HUES6 (cell line): ENCODE results near the gene SLCO1B3.

Source experiments
- H3K27ac ChIP-seq: 2 replicates; pipeline ENCODE4 v1.7.0; 2013; ENCODE audit warnings: low read depth, mild to moderate bottlenecking, low read length, inconsistent platforms
- H3K27me3 ChIP-seq: 2 replicates; pipeline ENCODE4 v1.6.1; 2013; ENCODE audit warnings: low read length; ENCODE audit not compliant: control insufficient read depth, insufficient read depth
- H3K36me3 ChIP-seq: 2 replicates; pipeline ENCODE4 v1.6.1; 2013; ENCODE audit warnings: low read length; ENCODE audit not compliant: control insufficient read depth, insufficient read depth
- H3K4me1 ChIP-seq: 2 replicates; pipeline ENCODE4 v1.6.1; 2013; ENCODE audit warnings: low read length; ENCODE audit not compliant: control insufficient read depth, insufficient read depth
- H3K4me3 ChIP-seq: 2 replicates; pipeline ENCODE4 v1.5.1; 2013; ENCODE audit warnings: low read depth, low read length
- H3K9ac ChIP-seq: one replicate; pipeline ENCODE4 v1.6.1; 2013; ENCODE audit warnings: mild to moderate bottlenecking, low read length
- H3K9me3 ChIP-seq: 2 replicates; pipeline ENCODE4 v1.6.1; 2013; ENCODE audit warnings: low read depth, low read length; ENCODE audit not compliant: control insufficient read depth, insufficient read depth

The SLCO1B3 gene

DNA sequence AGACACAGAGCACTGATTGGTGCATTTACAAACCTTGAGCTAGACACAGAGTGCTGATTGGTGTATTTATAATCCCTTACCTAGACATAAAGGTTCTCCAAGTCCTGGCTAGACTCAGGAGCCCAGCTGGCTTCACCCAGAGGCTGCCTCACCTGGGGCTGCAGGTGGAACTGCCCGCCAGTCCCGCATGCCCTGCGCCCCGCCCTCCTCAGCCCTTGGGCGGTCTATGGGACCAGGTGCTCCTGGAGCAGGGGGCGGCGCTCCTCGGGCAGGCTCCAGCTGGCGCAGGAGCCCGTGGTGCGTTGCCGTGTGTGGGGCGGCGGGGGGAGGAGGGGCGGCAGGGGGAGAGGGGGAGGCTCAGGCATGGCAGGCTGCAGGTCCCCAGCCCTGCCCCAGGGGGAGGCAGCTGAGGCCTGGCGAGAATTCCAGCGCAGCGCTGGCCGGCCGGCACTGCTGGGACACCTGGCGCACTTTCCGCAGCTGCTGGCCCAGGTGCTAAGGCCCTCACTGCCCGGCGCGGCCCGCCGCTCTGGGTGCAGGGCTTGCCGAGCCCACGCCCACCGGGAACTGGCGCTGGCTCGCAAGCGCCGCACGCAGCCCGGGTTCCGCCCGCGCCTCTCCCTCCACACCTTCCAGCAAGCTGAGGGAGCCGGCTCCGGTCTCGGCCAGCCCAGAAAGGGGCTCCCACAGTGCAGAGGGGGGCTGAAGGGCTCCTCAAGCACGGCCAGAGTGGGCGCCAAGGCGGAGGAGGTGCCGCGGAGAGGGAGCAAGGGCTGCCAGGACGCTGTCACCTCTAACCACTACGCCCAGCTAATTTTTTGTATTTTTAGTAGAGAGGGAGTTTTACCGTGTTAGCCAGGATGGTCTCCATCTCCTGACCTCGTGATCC is 3.1 kb upstream of the SLCO1B3 start:
- no peaks in the 10 kb centered on the region for H3K4me1 ChIP-seq
- no peaks in the 10 kb centered on the region for H3K27me3 ChIP-seq
- H3K4me3 ChIP-seq, result no peak overlapping the region
- H3K36me3 ChIP-seq, result no peaks in the 10 kb centered on the region
- peaks cover 6% of the 10 kb centered on the region; the same call in 1 of the 2 replicates for H3K9me3 ChIP-seq
- no peak overlapping the region for H3K27ac ChIP-seq
- H3K9ac ChIP-seq, result no peak overlapping the region

DNA sequence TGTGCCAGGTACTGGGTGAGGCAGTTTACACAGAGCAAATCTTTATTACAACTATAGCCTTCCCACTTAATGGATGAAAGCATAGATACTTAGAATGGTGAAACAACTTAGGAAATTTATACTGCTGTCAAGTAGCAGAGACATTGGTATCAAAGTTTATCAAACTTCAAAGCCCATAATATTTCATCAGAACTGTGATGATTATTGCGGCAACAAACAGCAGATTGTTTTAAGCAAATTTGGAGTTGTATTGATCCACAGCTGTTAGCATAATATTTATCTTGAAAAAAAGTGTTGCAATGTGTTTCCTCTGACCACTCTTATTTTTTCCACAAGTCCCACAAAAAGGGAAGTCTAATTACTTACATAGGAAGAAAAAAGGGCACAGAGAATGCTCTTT is 2.0 kb upstream of the SLCO1B3 start:
- Histone ChIP-seq H3K27ac (no peak overlapping the region), H3K27me3 (no peaks in the 10 kb centered on the region), H3K4me3 (no peak overlapping the region)

DNA sequence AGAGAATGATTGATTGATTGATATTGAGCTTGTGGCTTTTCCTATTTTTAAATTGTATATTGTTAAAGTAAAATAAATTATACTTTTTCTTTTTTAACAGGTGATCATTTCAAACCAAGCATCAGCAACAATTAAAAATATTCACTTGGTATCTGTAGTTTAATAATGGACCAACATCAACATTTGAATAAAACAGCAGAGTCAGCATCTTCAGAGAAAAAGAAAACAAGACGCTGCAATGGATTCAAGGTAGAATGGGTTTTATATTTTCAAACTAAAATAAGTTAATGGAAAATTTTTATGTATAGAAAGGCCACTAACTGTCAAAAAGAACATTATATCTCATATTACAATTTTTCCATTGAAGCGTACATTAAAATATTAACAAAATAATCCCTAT is 5.1 kb downstream of the SLCO1B3 start:
- H3K27me3 ChIP-seq, result no peaks in the 10 kb centered on the region
- no peak overlapping the region for H3K27ac ChIP-seq
- H3K9me3 ChIP-seq, result no peaks in the 10 kb centered on the region
- no peak overlapping the region for H3K4me3 ChIP-seq
- H3K9ac ChIP-seq, result no peak overlapping the region
- H3K36me3 ChIP-seq, result no peaks in the 10 kb centered on the region
- no peaks in the 10 kb centered on the region for H3K4me1 ChIP-seq

More for the DNA sequence above, 2.0 kb upstream of the SLCO1B3 start:
- H3K9me3 ChIP-seq, result peaks cover 6% of the 10 kb centered on the region; the same call in 1 of the 2 replicates
- H3K9ac ChIP-seq, result no peak overlapping the region
- no peaks in the 10 kb centered on the region for H3K36me3 ChIP-seq
- no peaks in the 10 kb centered on the region for H3K4me1 ChIP-seq

DNA sequence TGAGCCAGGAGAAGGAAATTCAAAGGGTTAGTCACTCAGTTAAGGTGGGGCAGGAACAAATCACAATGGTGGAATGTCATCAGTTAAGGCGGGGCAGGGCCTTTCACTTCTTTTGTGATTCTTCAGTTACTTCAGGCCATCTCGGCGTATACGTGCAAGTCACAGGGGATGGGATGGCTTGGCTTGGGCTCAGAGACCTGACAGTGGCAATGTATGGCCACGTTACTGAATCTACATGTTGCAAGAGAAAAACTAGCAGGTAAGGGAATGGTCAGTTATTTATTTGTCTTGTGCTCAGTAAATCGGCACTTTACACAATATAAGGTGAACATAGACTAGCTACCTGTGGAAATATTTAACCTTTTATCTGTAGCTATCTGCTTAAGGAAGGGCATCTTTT is 11.9 kb downstream of the SLCO1B3 start:
- Histone ChIP-seq H3K27me3 (no peaks in the 10 kb centered on the region), H3K36me3 (no peaks in the 10 kb centered on the region), H3K4me3 (no peak overlapping the region), H3K4me1 (no peaks in the 10 kb centered on the region; the same call in 1 of the 2 replicates), H3K9me3 (peaks cover 9% of the 10 kb centered on the region), H3K9ac (no peak overlapping the region), H3K27ac (no peak overlapping the region)

DNA sequence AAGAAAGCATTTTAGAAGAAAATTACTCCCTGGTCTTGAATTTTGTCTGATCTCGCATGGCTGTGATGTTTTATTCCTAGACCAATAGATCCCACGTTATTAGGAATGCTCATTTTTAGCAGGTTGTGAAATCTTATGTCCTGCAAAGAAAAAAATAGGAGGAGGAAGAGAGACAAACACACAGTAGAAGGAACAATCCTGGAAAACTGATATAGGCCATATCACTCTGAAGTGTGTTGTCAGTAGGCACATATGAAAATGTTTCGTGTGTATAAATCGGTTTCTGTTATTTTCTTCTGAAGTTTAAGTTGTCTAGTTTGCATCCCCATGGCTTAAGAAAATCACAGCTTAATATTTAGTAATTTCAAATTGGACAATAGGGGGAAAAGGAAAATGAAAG is 12.4 kb downstream of the SLCO1B3 start:
- Histone ChIP-seq H3K4me1 (no peaks in the 10 kb centered on the region; the same call in 1 of the 2 replicates), H3K9me3 (peaks cover 9% of the 10 kb centered on the region), H3K4me3 (no peak overlapping the region), H3K36me3 (no peaks in the 10 kb centered on the region), H3K9ac (no peak overlapping the region), H3K27me3 (no peaks in the 10 kb centered on the region), H3K27ac (no peak overlapping the region)

DNA sequence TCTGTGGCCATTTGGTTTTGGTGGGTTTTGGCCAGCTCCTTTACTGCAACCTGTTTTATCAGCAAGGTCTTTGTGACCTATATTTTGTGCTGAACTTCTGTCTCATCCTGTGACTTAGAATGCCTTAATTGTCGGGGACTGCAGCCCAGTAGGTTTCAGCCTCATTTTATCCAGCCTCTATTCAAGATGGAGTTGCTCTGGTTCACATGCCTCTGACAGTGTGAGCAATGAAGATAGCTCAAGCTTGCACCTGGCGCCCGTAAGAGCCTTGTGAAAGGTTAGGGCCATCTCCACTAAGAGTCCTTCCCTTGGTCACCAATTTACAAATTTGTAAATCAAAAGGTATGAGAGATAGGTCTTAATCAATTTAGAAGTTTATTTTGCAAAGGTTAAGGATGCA is 19.4 kb downstream of the SLCO1B3 start:
- no peaks in the 10 kb centered on the region for H3K36me3 ChIP-seq
- no peak overlapping the region for H3K4me3 ChIP-seq
- no peaks in the 10 kb centered on the region for H3K27me3 ChIP-seq
- H3K9me3 ChIP-seq, result no peaks in the 10 kb centered on the region
- H3K4me1 ChIP-seq, result no peaks in the 10 kb centered on the region
- H3K9ac ChIP-seq, result no peak overlapping the region
- H3K27ac ChIP-seq, result no peak overlapping the region

DNA sequence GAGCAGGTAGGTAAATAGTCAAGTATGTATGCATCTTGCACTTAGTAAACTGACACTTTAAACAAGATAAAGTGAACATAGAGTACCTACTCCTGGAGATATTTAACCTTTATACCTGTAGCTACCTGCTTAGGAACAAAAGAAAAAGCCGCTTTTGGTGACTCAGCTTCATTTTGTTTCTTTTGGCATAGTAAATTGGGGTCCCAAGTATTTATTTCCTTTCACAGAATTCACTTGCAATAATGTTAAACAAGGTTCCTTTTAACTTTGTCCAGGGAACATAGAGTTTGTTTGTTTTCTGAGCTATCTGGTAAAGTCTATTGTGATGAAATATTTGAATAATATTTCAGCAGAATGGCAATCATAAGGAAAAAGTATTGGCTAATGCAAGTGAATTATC is 20.0 kb downstream of the SLCO1B3 start:
- Histone ChIP-seq H3K4me1 (no peaks in the 10 kb centered on the region), H3K4me3 (no peak overlapping the region), H3K27ac (no peak overlapping the region), H3K9ac (no peak overlapping the region), H3K27me3 (no peaks in the 10 kb centered on the region), H3K9me3 (no peaks in the 10 kb centered on the region), H3K36me3 (no peaks in the 10 kb centered on the region)

DNA sequence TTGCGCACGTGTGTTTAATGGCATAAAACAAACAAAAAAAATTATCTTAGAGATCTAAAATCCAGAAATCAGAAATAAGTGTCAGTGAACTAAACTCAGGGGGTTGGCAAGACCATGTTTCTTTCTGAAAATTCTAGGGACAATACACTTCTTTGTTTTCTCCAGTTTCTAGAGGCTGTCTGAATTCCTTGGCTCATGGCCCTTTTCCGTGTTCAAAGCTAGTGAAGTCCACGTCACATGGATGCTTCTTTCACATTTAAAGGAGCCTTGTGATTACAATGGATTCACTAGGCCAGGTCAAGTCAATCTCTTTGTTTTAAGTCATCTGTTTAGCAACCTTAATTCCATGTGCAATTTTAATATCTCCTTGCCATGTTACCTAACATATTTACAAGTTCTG is 22.4 kb downstream of the SLCO1B3 start:
- Histone ChIP-seq H3K4me3 (no peak overlapping the region), H3K9me3 (no peaks in the 10 kb centered on the region), H3K4me1 (no peaks in the 10 kb centered on the region), H3K27ac (no peak overlapping the region), H3K27me3 (no peaks in the 10 kb centered on the region), H3K9ac (no peak overlapping the region), H3K36me3 (no peaks in the 10 kb centered on the region)

DNA sequence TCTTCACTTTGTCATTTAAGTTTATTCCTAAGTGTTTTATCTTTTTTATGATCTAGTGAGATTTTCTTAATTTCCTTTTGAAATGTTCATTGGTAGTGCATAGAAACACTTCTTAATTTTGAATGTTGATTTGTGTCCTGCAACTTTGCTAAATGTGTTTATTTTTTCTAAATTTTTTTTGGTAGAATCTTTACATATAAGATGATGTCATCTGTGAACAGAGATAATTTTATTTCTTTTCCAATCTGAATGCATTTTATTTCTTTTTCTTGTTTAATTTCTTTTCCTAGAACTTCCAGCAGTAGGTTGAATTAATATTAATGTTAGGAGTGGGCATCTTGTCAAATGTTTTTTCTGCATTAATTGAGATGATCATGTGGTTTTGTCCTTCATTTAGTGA is 42.1 kb downstream of the SLCO1B3 start:
- Histone ChIP-seq H3K9ac (no peak overlapping the region), H3K4me1 (peaks cover 5% of the 10 kb centered on the region; the same call in 1 of the 2 replicates), H3K27me3 (no peaks in the 10 kb centered on the region), H3K36me3 (no peaks in the 10 kb centered on the region), H3K9me3 (peaks cover 2% of the 10 kb centered on the region; the same call in 1 of the 2 replicates), H3K4me3 (no peak overlapping the region), H3K27ac (no peak overlapping the region)

DNA sequence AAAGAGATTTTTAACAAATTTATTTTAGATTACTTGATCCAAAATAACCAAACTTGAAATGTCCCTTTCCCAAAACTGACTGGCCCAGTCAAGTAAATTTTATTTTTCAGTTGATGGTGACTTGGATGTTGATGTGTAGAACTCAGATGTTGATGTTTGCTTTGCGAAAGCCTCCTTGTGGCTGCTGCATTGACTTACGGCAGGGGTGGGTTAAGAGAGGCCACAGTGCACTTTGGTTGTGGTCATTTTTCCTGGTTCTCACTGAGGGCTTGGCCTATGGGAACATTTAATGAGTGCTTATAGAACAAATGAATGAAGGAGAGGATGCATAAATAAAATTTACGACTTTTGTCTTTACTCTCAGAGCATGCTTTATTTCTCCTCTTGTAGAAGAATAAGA is 52.6 kb downstream of the SLCO1B3 start:
- Histone ChIP-seq H3K27me3 (no peaks in the 10 kb centered on the region), H3K9ac (no peak overlapping the region), H3K27ac (no peak overlapping the region), H3K36me3 (no peaks in the 10 kb centered on the region), H3K4me3 (no peak overlapping the region), H3K4me1 (no peaks in the 10 kb centered on the region), H3K9me3 (no peaks in the 10 kb centered on the region)

DNA sequence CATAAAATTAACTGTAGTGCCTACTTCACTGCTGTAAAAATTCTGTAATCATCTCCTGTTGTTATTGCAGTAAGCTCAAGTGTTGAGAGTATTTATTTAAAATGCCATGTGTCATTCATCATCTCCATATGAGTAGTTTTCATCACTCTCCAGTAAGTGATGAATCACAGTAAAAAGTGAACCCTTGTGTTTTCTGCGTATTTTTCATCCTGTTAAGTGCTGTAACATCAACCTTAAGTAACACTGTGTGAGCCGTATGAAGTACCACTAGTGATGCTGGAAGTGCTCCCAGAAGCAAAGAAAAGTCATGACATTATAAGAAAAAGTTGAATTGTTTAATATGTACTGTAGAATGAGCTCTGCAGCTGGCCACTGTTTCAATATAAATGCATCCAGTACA is 55.4 kb downstream of the SLCO1B3 start:
- Histone ChIP-seq H3K9me3 (no peaks in the 10 kb centered on the region), H3K27me3 (no peaks in the 10 kb centered on the region), H3K4me1 (no peaks in the 10 kb centered on the region), H3K4me3 (no peak overlapping the region), H3K9ac (no peak overlapping the region), H3K36me3 (no peaks in the 10 kb centered on the region), H3K27ac (no peak overlapping the region)
